Measurements from ENCODE around the gene CBLN3. TPM values are rescaled to one million over a fixed set of nuclear protein-coding genes. Genes with fewer than 3 reads are reported as not detected.
A peak's percentile ranks its signal among the peaks of the same experiment; 100 is the strongest.

CBLN3 gene
- total and polyA plus RNA-seq, 9 of the 15 experiments (the other 6 are each of a cell fraction or from before 2014, with no cell fraction given): 0.05 to 0.59 (median 0.26) TPM; not detected in 1

DNA sequence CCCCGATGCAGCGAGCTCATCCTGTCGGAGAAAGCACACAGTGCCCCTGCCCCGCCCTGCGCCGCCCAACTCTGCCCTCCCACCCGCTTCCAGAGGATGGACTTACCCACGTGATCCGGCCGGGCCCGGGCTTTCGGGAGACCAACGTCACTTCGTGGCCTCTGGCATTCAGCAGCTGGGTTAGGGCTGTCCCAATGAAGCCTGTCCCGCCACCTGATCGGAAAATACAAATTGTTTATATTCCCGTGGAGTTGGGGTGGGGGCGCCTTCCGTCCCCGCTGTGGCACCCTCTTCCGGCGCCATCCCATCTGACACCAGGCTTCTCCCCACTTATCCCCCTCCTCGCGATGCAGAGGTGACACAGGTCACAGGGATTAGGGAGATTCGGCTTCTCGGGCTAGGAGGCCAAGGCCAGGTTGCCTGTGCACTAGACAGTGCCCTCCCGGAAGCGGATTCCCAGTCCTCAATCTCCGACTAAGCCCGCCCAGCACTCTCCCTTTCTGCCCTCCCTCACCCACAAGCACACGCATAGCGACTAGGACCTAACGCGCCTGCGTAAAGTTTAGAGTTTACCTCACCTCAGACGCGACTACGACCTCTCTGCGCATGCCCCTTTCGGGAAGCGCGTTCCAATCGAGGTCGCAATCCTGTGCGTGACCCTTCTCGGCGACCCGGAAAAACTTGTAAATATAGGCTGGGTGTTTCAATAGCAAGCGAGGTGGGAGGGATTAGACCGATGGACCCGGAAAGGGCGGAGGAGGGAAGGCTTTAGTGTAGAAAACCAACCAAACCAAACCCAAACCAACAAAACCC is 13.0 kb upstream of the CBLN3 start, which contains the start of gene SDR39U1 (continued):
- TF ChIP-seq, protein P1, sequence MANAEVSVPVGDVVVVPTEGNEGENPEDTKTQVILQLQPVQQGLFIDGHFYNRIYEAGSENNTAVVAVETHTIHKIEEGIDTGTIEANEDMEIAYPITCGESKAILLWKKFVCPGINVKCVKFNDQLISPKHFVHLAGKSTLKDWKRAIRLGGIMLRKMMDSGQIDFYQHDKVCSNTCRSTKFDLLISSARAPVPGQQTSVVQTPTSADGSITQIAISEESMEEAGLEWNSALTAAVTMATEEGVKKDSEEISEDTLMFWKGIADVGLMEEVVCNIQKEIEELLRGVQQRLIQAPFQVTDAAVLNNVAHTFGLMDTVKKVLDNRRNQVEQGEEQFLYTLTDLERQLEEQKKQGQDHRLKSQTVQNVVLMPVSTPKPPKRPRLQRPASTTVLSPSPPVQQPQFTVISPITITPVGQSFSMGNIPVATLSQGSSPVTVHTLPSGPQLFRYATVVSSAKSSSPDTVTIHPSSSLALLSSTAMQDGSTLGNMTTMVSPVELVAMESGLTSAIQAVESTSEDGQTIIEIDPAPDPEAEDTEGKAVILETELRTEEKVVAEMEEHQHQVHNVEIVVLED (CRISPR knock-in tag; IDR thresholded peaks at IDR 0.05): peak; percentile 77
- TF ChIP-seq RAD51 (IDR thresholded peaks at IDR 0.05; ENCODE audit: borderline replicate concordance, low read depth) (peak; percentile 83), EZH2 (IDR thresholded peaks at IDR 0.05; ENCODE audit: borderline replicate concordance, low read depth, low read length) (no peak), TRIM24 (IDR thresholded peaks at IDR 0.05) (peak in 1 of 2 experiments; percentile 77; a peak in 1 of 4 replicates), THRAP3 (IDR thresholded peaks at IDR 0.05; ENCODE audit: borderline replicate concordance) (no peak), GABPA (tag; conservative IDR thresholded peaks at IDR 0.05; ENCODE audit: low read depth) (peak; percentile 96), LCOR (CRISPR knock-in tag; IDR thresholded peaks at IDR 0.05) (peak; percentile 29; the same call in 1 of the 2 replicates), HDAC1 (IDR thresholded peaks at IDR 0.05) (0 out of 4 replicates have a peak, but pooled peaks of 1 of the 2 experiments have one; percentile 30), FOXJ2 (tag; IDR thresholded peaks at IDR 0.05) (peak; percentile 76), POLR2B (IDR thresholded peaks at IDR 0.05; ENCODE audit: low read depth, partially characterized antibody) (peak; percentile 81), NFXL1 (CRISPR knock-in tag; IDR thresholded peaks at IDR 0.05) (0 out of 2 replicates have a peak, but pooled peaks have one; percentile 15), POLR2G (IDR thresholded peaks at IDR 0.05; ENCODE audit: low read depth, low read length) (peak; percentile 80)
- TF ChIP-seq, protein P2, sequence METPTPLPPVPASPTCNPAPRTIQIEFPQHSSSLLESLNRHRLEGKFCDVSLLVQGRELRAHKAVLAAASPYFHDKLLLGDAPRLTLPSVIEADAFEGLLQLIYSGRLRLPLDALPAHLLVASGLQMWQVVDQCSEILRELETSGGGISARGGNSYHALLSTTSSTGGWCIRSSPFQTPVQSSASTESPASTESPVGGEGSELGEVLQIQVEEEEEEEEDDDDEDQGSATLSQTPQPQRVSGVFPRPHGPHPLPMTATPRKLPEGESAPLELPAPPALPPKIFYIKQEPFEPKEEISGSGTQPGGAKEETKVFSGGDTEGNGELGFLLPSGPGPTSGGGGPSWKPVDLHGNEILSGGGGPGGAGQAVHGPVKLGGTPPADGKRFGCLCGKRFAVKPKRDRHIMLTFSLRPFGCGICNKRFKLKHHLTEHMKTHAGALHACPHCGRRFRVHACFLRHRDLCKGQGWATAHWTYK (CRISPR knock-in tag; IDR thresholded peaks at IDR 0.05): no peak
